HepG2 (cell line): ENCODE data around the gene FAM219A. TPM values are rescaled to one million over a fixed set of nuclear protein-coding genes. Genes with fewer than 3 reads are reported as not detected.
A peak's percentile ranks its signal among the peaks of the same experiment; 100 is the strongest.

Source experiments
- GLMP ChIP-seq: sonication (generic); formaldehyde crosslinking; IDR thresholded peaks from 2 replicates; pipeline ENCODE4 v1.9.0; 2021; ENCODE audit warnings: missing genetic modification reagents, mild to moderate bottlenecking, borderline replicate concordance
- GTF2F1 ChIP-seq: fragments of 150-350 bp; IDR thresholded peaks from 2 replicates; pipeline ENCODE4 v1.6.1; 2014; ENCODE audit warnings: low read length
- HOXD1 ChIP-seq: sonication (generic); formaldehyde crosslinking; IDR thresholded peaks from 2 replicates; pipeline ENCODE4 v1.5.0; 2020; ENCODE audit warnings: missing genetic modification reagents
- KDM2A ChIP-seq: sonication (generic); formaldehyde crosslinking; IDR thresholded peaks from 2 replicates; pipeline ENCODE4 v1.4.0; 2020; ENCODE audit warnings: low read depth, missing genetic modification reagents, borderline replicate concordance
- KLF6 ChIP-seq: IDR thresholded peaks from 2 replicates; pipeline ENCODE4 v1.8.0; 2016; ENCODE audit warnings: missing biosample characterization, missing genetic modification reagents
- MXD3 ChIP-seq: IDR thresholded peaks from 2 replicates; pipeline ENCODE4 v1.6.1; 2016; ENCODE audit warnings: mild to moderate bottlenecking, missing biosample characterization, missing genetic modification reagents
- NAIF1 ChIP-seq: sonication (generic); formaldehyde crosslinking; IDR thresholded peaks from 2 replicates; pipeline ENCODE4 v1.5.0; 2020; ENCODE audit warnings: mild to moderate bottlenecking, missing genetic modification reagents, borderline replicate concordance
- PAX8 ChIP-seq: sonication (generic); formaldehyde crosslinking; IDR thresholded peaks from 2 replicates; pipeline ENCODE4 v1.8.0; 2022; ENCODE audit warnings: mild to moderate bottlenecking, missing genetic modification reagents, borderline replicate concordance
- PLSCR1 ChIP-seq: sonication (generic); formaldehyde crosslinking; IDR thresholded peaks from 2 replicates; pipeline ENCODE4 v1.5.0; 2020; ENCODE audit warnings: missing genetic modification reagents, mild to moderate bottlenecking, borderline replicate concordance
- REXO4 ChIP-seq: sonication (generic); formaldehyde crosslinking; IDR thresholded peaks from 2 replicates; pipeline ENCODE4 v1.8.0; 2022; ENCODE audit warnings: missing genetic modification reagents, mild to moderate bottlenecking, borderline replicate concordance
- SRY ChIP-seq: sonication (generic); formaldehyde crosslinking; IDR thresholded peaks from 2 replicates; pipeline ENCODE4 v1.8.0; 2022; ENCODE audit warnings: mild to moderate bottlenecking, missing genetic modification reagents
- TEAD2 ChIP-seq: sonication (generic); formaldehyde crosslinking; IDR thresholded peaks from 2 replicates; pipeline ENCODE4 v1.9.0; 2021; ENCODE audit warnings: missing genetic modification reagents
- TFDP2 ChIP-seq: sonication (generic); formaldehyde crosslinking; IDR thresholded peaks from 2 replicates; pipeline ENCODE4 v1.4.0; 2020; ENCODE audit warnings: missing genetic modification reagents
- TOE1 ChIP-seq: sonication (generic); formaldehyde crosslinking; IDR thresholded peaks from 2 replicates; pipeline ENCODE4 v1.4.0; 2020; ENCODE audit warnings: mild to moderate bottlenecking, missing genetic modification reagents
- ZBTB34 ChIP-seq: sonication (generic); formaldehyde crosslinking; IDR thresholded peaks from 2 replicates; pipeline ENCODE4 v1.8.0; 2022; ENCODE audit warnings: mild to moderate bottlenecking, missing genetic modification reagents
- ZC3H13 ChIP-seq: sonication (generic); formaldehyde crosslinking; IDR thresholded peaks from 2 replicates; pipeline ENCODE4 v1.8.1; 2023; ENCODE audit warnings: mild to moderate bottlenecking, missing genetic modification reagents, moderate library complexity
- ZEB1 ChIP-seq: IDR thresholded peaks from 2 replicates; pipeline ENCODE4 v1.6.1; 2012; ENCODE audit warnings: mild to moderate bottlenecking, low read depth, inconsistent platforms; ENCODE audit not compliant: insufficient replicate concordance
- ZNF20 ChIP-seq: sonication (generic); formaldehyde crosslinking; IDR thresholded peaks from 2 replicates; pipeline ENCODE4 v1.4.0; 2020; ENCODE audit warnings: mild to moderate bottlenecking, moderate library complexity, missing genetic modification reagents
- ZNF557 ChIP-seq: sonication (generic); formaldehyde crosslinking; IDR thresholded peaks from 2 replicates; pipeline ENCODE4 v1.4.0; 2020; ENCODE audit warnings: missing genetic modification reagents
- ZNF614 ChIP-seq: IDR thresholded peaks from 2 replicates; pipeline ENCODE4 v1.6.1; 2018; ENCODE audit warnings: missing biosample characterization, missing genetic modification reagents, inconsistent platforms, borderline replicate concordance
- ZNF691 ChIP-seq: sonication (generic); formaldehyde crosslinking; IDR thresholded peaks from 2 replicates; pipeline ENCODE4 v1.4.0; 2020; ENCODE audit warnings: missing genetic modification reagents, low read depth, mild to moderate bottlenecking, borderline replicate concordance
- ZNF781 ChIP-seq: sonication (generic); formaldehyde crosslinking; IDR thresholded peaks from 2 replicates; pipeline ENCODE4 v1.5.1; 2020; ENCODE audit warnings: borderline replicate concordance, mild to moderate bottlenecking, missing genetic modification reagents; ENCODE audit errors: not compliant biosample characterization
- ZSCAN9 ChIP-seq: IDR thresholded peaks from 2 replicates; pipeline ENCODE4 v1.6.1; 2016; ENCODE audit warnings: borderline replicate concordance
- polyA plus RNA-seq, 8 experiments: library from polyadenylated mRNA; depleted of rRNA in 3 of 8; stranded (reverse) in 7 of 8; unstranded in 1 of 8; fragments of >200 nt; fragmentation: Illumina TruSeq in 4 of 8; extraction: Trizol in 4 of 8; gene quantifications; 2 replicates each; pipeline versions ENCODE4 v1.2.1 to v1.2.3, GENCODE V29; 2011 to 2016; ENCODE audit warnings: low read depth in 4 of 8, missing spikeins in 1 of 8, mixed read lengths in 1 of 8; ENCODE audit not compliant: insufficient read depth in 1 of 8
- total RNA-seq, 5 experiments: library from RNA; depleted of rRNA; stranded (reverse); fragments of >200 nt; fragmentation: Illumina TruSeq; extraction: Trizol; gene quantifications; 2 replicates each; pipeline ENCODE4 v1.2.3, GENCODE V29; 2016; ENCODE audit warnings: low read depth in 1 of 5

The FAM219A gene
- total and polyA plus RNA-seq, 2 of the 13 experiments (the other 11 are each of a cell fraction or from before 2014, with no cell fraction given): 3.9 to 6.4 TPM

- TF ChIP-seq ZNF557 (CRISPR knock-in tag) (peak; percentile 90; the same call in 1 of the 2 replicates), ZNF781 (CRISPR knock-in tag) (peak; percentile 10), MXD3 (peak; percentile 71), TEAD2 (CRISPR knock-in tag) (peak; percentile 62; the same call in 1 of the 2 replicates), SRY (CRISPR knock-in tag) (no peak; the same call in 1 of the 2 replicates), ZSCAN9 (0 out of 2 replicates have a peak, but pooled peaks have one; percentile 74), ZEB1 (no peak), ZNF691 (no peak), ZBTB34 (no peak; the same call in 1 of the 2 replicates), ZNF614 (CRISPR knock-in tag) (peak; percentile 52; the same call in 1 of the 2 replicates), ZC3H13 (no peak; the same call in 1 of the 2 replicates), TFDP2 (peak; percentile 90), ZNF20 (CRISPR knock-in tag) (no peak), TOE1 (CRISPR knock-in tag) (no peak), PLSCR1 (no peak), GTF2F1 (no peak), HOXD1 (CRISPR knock-in tag) (no peak), REXO4 (CRISPR knock-in tag) (no peak; the same call in 1 of the 2 replicates), KDM2A (CRISPR knock-in tag) (peak; percentile 64), GLMP (no peak), KLF6 (CRISPR knock-in tag) (peak; percentile 56; the same call in 1 of the 2 replicates), NAIF1 (CRISPR knock-in tag) (0 out of 2 replicates have a peak, but pooled peaks have one; percentile 76), PAX8 (CRISPR knock-in tag) (no peak)
These were observed 77.7 kb downstream of the FAM219A start (continued) for GRCh38 chr9:34380511-34381315.
